WTC11 (cell line): Measurements from ENCODE around the gene GSTM1. TPM values are rescaled to one million over a fixed set of nuclear protein-coding genes. Genes with fewer than 3 reads are reported as not detected.
"Not testable (repeated sequence)": the region's sequence is repeated elsewhere in the genome, so short reads cannot be mapped to it uniquely, and the experiment has no call there.

Source experiments
- ATAC-seq: fragments of 200-7000 bp; cut with Tn5 transposase; 2 replicates; pipeline ENCODE4 v1.10.0; 2021; ENCODE audit warnings: mild to moderate bottlenecking, moderate library complexity
- CTCF ChIA-PET: fragments of 300-600 bp; sonication (Branson Sonifier 250); formaldehyde crosslinking; loops from one replicate; lab custom pipeline; 2021; ENCODE audit warnings: antibody characterized with exemption; lab: Charles Lee
- POLR2A ChIA-PET: fragments of 350-600 bp; sonication (Branson Sonifier 250); formaldehyde crosslinking; loops from one replicate; lab custom pipeline; 2021; ENCODE audit warnings: antibody characterized with exemption; lab: Charles Lee
- DNase-seq: peaks from one replicate; pipeline ENCODE4 v3.0.0; 2021; ENCODE audit warnings: low spot score
- H3K27ac Mint-ChIP-seq: 2 replicates; pipeline ENCODE4 v1.8.0; 2021; ENCODE audit warnings: mixed read lengths
- H3K27me3 Mint-ChIP-seq: 2 replicates; pipeline ENCODE4 v1.8.0; 2021; ENCODE audit warnings: low read depth, mild to moderate bottlenecking, moderate library complexity, mixed read lengths
- H3K36me3 Mint-ChIP-seq: 2 replicates; pipeline ENCODE4 v1.8.0; 2021; ENCODE audit warnings: mixed read lengths
- H3K4me1 Mint-ChIP-seq: 2 replicates; pipeline ENCODE4 v1.8.0; 2022; ENCODE audit warnings: mixed read lengths
- H3K4me3 Mint-ChIP-seq: 2 replicates; pipeline ENCODE4 v1.8.0; 2021; ENCODE audit warnings: mild to moderate bottlenecking, moderate library complexity, mixed read lengths
- H3K9me3 Mint-ChIP-seq: 2 replicates; pipeline ENCODE4 v1.8.0; 2021; ENCODE audit warnings: mixed read lengths
- AR ChIP-seq: fragments of 250-450 bp; sonication (Bioruptor Pico); IDR thresholded peaks from 2 replicates; pipeline ENCODE4 v1.9.0; 2021; ENCODE audit warnings: mild to moderate bottlenecking
- ATF6 ChIP-seq: sonication (generic); formaldehyde crosslinking; IDR thresholded peaks from 2 replicates; pipeline ENCODE4 v1.8.1; 2023; ENCODE audit warnings: mild to moderate bottlenecking, missing genetic modification reagents
- CREB1 ChIP-seq: sonication (generic); formaldehyde crosslinking; IDR thresholded peaks from 2 replicates; pipeline ENCODE4 v1.8.0; 2023; ENCODE audit warnings: mild to moderate bottlenecking, missing genetic modification reagents
- EMX1 ChIP-seq: fragments of 250-450 bp; sonication (Bioruptor Pico); IDR thresholded peaks from 2 replicates; pipeline ENCODE4 v1.8.0; 2021; ENCODE audit warnings: mild to moderate bottlenecking
- GABPB1 ChIP-seq: sonication (generic); formaldehyde crosslinking; IDR thresholded peaks from 2 replicates; pipeline ENCODE4 v1.8.1; 2023; ENCODE audit warnings: mild to moderate bottlenecking, missing genetic modification reagents
- HMGXB4 ChIP-seq: sonication (generic); formaldehyde crosslinking; IDR thresholded peaks from 2 replicates; pipeline ENCODE4 v1.8.1; 2023; ENCODE audit warnings: mild to moderate bottlenecking, moderate library complexity, missing genetic modification reagents
- IRF1 ChIP-seq: sonication (generic); formaldehyde crosslinking; IDR thresholded peaks from 2 replicates; pipeline ENCODE4 v1.8.0; 2023; ENCODE audit warnings: missing genetic modification reagents
- IRF2 ChIP-seq: sonication (generic); formaldehyde crosslinking; IDR thresholded peaks from 2 replicates; pipeline ENCODE4 v1.8.0; 2022; ENCODE audit warnings: low read depth, missing genetic modification reagents, borderline replicate concordance
- JAZF1 ChIP-seq: fragments of 250-450 bp; sonication (Bioruptor Pico); IDR thresholded peaks from 2 replicates; pipeline ENCODE4 v1.9.0; 2021; ENCODE audit warnings: moderate library complexity, mild to moderate bottlenecking, inconsistent platforms
- MAX ChIP-seq: sonication (generic); formaldehyde crosslinking; IDR thresholded peaks from 2 replicates; pipeline ENCODE4 v1.8.0; 2022; ENCODE audit warnings: mild to moderate bottlenecking, missing genetic modification reagents
- MXD4 ChIP-seq: fragments of 250-450 bp; sonication (Bioruptor Pico); IDR thresholded peaks from 2 replicates; pipeline ENCODE4 v1.8.0; 2021; ENCODE audit warnings: mild to moderate bottlenecking, moderate library complexity, borderline replicate concordance
- NR1H2 ChIP-seq: sonication (generic); formaldehyde crosslinking; IDR thresholded peaks from 2 replicates; pipeline ENCODE4 v1.9.0; 2021; ENCODE audit warnings: mild to moderate bottlenecking, moderate library complexity, missing genetic modification reagents
- ZBTB43 ChIP-seq: sonication (generic); formaldehyde crosslinking; IDR thresholded peaks from 2 replicates; pipeline ENCODE4 v1.8.1; 2023; ENCODE audit warnings: mild to moderate bottlenecking, missing genetic modification reagents
- ZNF121 ChIP-seq: sonication (generic); formaldehyde crosslinking; IDR thresholded peaks from 2 replicates; pipeline ENCODE4 v1.8.0; 2023; ENCODE audit warnings: missing genetic modification reagents
- ZNF219 ChIP-seq: sonication (generic); formaldehyde crosslinking; IDR thresholded peaks from 2 replicates; pipeline ENCODE4 v1.8.0; 2023; ENCODE audit warnings: missing genetic modification reagents, mild to moderate bottlenecking, borderline replicate concordance
- ZNF512 ChIP-seq: sonication (generic); formaldehyde crosslinking; IDR thresholded peaks from 2 replicates; pipeline ENCODE4 v1.8.1; 2022; ENCODE audit warnings: missing genetic modification reagents, borderline replicate concordance
- total RNA-seq: library from RNA; stranded (reverse); gene quantifications from 3 replicates; pipeline ENCODE4 v1.2.3, GENCODE V29; 2021

Gene GSTM1
- total RNA-seq, 1 experiment from 2014 or later = not detected

- TF ChIP-seq MXD4 (CRISPR knock-in tag) = no peak
- no peak for TF ChIP-seq JAZF1 (CRISPR knock-in tag)
- no peak for TF ChIP-seq ZBTB43 (CRISPR knock-in tag)
- TF ChIP-seq HMGXB4 = no peak
- no peak for TF ChIP-seq ZNF512
- TF ChIP-seq MAX (CRISPR knock-in tag) = no peak
- no peak for TF ChIP-seq IRF1 (CRISPR knock-in tag)
- TF ChIP-seq ATF6 (CRISPR knock-in tag) = no peak
Measured at GRCh38 chr1:109691759-109692158, 4.1 kb downstream of the GSTM1 start (continued).

GRCh38 chr1:109694400-109694799 lies 6.8 kb downstream of the GSTM1 start:
- H3K27me3 Mint-ChIP-seq, H3K4me3 Mint-ChIP-seq, H3K36me3 Mint-ChIP-seq, H3K4me1 Mint-ChIP-seq, H3K9me3 Mint-ChIP-seq, ATAC-seq, H3K27ac Mint-ChIP-seq, CTCF ChIA-PET, POLR2A ChIA-PET, DNase-seq: not testable (repeated sequence)

- H3K4me1 Mint-ChIP-seq, CTCF ChIA-PET, H3K27me3 Mint-ChIP-seq, H3K27ac Mint-ChIP-seq, H3K4me3 Mint-ChIP-seq, DNase-seq, ATAC-seq, H3K9me3 Mint-ChIP-seq, POLR2A ChIA-PET, H3K36me3 Mint-ChIP-seq: not testable (repeated sequence)
Measured at GRCh38 chr1:109695138-109695537, 7.5 kb downstream of the GSTM1 start.

- ChIA-PET POLR2A (no interaction called here), CTCF (no interaction called here)
- H3K36me3 Mint-ChIP-seq = no peaks in the 10 kb centered on the region
- no peaks in the 10 kb centered on the region for H3K4me1 Mint-ChIP-seq
- DNase-seq (no peak), ATAC-seq (no peak)
- no peak overlapping the region for H3K4me3 Mint-ChIP-seq
- H3K27me3 Mint-ChIP-seq = no peaks in the 10 kb centered on the region
- TF ChIP-seq JAZF1 (CRISPR knock-in tag) = no peak
- TF ChIP-seq MAX (CRISPR knock-in tag) = no peak
- no peak for TF ChIP-seq IRF2 (CRISPR knock-in tag)
- no peak for TF ChIP-seq ZNF121 (CRISPR knock-in tag)
- TF ChIP-seq CREB1 (CRISPR knock-in tag) = no peak
- no peak for TF ChIP-seq EMX1 (CRISPR knock-in tag)
- TF ChIP-seq GABPB1 (CRISPR knock-in tag) = no peak
- no peak for TF ChIP-seq AR (CRISPR knock-in tag)
- no peak for TF ChIP-seq ZNF219 (CRISPR knock-in tag)
- no peak for TF ChIP-seq ATF6 (CRISPR knock-in tag)
- TF ChIP-seq NR1H2 = no peak
- H3K9me3 Mint-ChIP-seq = no peaks in the 10 kb centered on the region
- no peak overlapping the region for H3K27ac Mint-ChIP-seq
Measured at GRCh38 chr1:109697066-109697465, 9.4 kb downstream of the GSTM1 start.
